ENCODE measurements around the gene ABCG1. TPM values are rescaled to one million over a fixed set of nuclear protein-coding genes. Genes with fewer than 3 reads are reported as not detected.
"Not testable (repeated sequence)": the region's sequence is repeated elsewhere in the genome, so short reads cannot be mapped to it uniquely, and the experiment has no call there.

Gene ABCG1
- total RNA-seq, 4 donors from 2014 or later: 2.6 to 10.9 (median 3.7) TPM

- Histone ChIP-seq H3K9me3 (no peaks in the 10 kb centered on the region), H3K4me3 (no peak overlapping the region), H3K27me3 (no peaks in the 10 kb centered on the region), H3K4me1 (no peaks in the 10 kb centered on the region), H3K36me3 (peaks cover 0 to 37% (median 0%) of the 10 kb centered on the region in 3 donors), H3K27ac (no peak overlapping the region)
- no peak for DNase-seq
- WGBS, 2 donors: 89 to 92% methylated on average over 5 of the region's 5 CpGs
- intact Hi-C loops (cut with DNase I): no loop called here
- TF ChIP-seq POLR2A (IDR thresholded peaks at IDR 0.05) (no peak), CTCF (IDR thresholded peaks at IDR 0.05) (no peak)
These were observed 70.0 kb downstream of the ABCG1 start for GRCh38 chr21:42288962-42289361.

- 75 to 88% methylated on average over 9 to 16 of the region's 18 CpGs for WGBS, 2 donors
- no peaks in the 10 kb centered on the region for H3K4me1 ChIP-seq
- intact Hi-C loops (cut with DNase I): no loop called here
- no peaks in the 10 kb centered on the region for H3K9me3 ChIP-seq
- peaks cover 0 to 43% (median 0%) of the 10 kb centered on the region in 3 donors for H3K36me3 ChIP-seq
- DNase-seq: no peak
- no peak overlapping the region for H3K27ac ChIP-seq
- H3K27me3 ChIP-seq: peaks cover 0 to 4% (median 0%) of the 10 kb centered on the region in 4 donors
- H3K4me3 ChIP-seq: no peak overlapping the region
- TF ChIP-seq CTCF (IDR thresholded peaks at IDR 0.05): no peak
- no peak for TF ChIP-seq POLR2A (IDR thresholded peaks at IDR 0.05)
These were observed 71.0 kb downstream of the ABCG1 start for GRCh38 chr21:42289926-42290325.

- TF ChIP-seq CTCF (IDR thresholded peaks at IDR 0.05) (no peak), POLR2A (IDR thresholded peaks at IDR 0.05) (no peak)
- no peaks in the 10 kb centered on the region for H3K4me1 ChIP-seq
- no peak overlapping the region for H3K4me3 ChIP-seq
- H3K27me3 ChIP-seq: peaks cover 0 to 4% (median 0%) of the 10 kb centered on the region in 4 donors
- intact Hi-C loops (cut with DNase I): no loop called here
- H3K9me3 ChIP-seq: no peaks in the 10 kb centered on the region
- peaks cover 0 to 43% (median 0%) of the 10 kb centered on the region in 3 donors for H3K36me3 ChIP-seq
- no peak for DNase-seq
- 33 to 62% methylated on average over 3 of the region's 3 CpGs for WGBS, 2 donors
- H3K27ac ChIP-seq: no peak overlapping the region
These were observed 71.6 kb downstream of the ABCG1 start for GRCh38 chr21:42290505-42290904.

GRCh38 chr21:42291003-42291750, 72.2 kb downstream of the ABCG1 start:
- DNase-seq: no peak
- H3K4me3 ChIP-seq: no peak overlapping the region
- H3K36me3 ChIP-seq: peaks cover 0 to 47% (median 0%) of the 10 kb centered on the region in 3 donors
- TF ChIP-seq POLR2A (IDR thresholded peaks at IDR 0.05): no peak
- no peak for TF ChIP-seq CTCF (IDR thresholded peaks at IDR 0.05)
- 85 to 93% methylated on average over 5 to 7 of the region's 35 CpGs for whole genome bisulfite sequencing, 2 donors
- H3K27me3 ChIP-seq: peaks cover 0 to 4% (median 0%) of the 10 kb centered on the region in 4 donors
- no peaks in the 10 kb centered on the region for H3K9me3 ChIP-seq
- no peaks in the 10 kb centered on the region for H3K4me1 ChIP-seq
- intact Hi-C loops (cut with DNase I): no loop called here
- no peak overlapping the region for H3K27ac ChIP-seq

GRCh38 chr21:42291751-42292562, 73.0 kb downstream of the ABCG1 start:
- Histone ChIP-seq H3K9me3 (no peaks in the 10 kb centered on the region), H3K4me1 (no peaks in the 10 kb centered on the region), H3K4me3 (no peak overlapping the region), H3K27me3 (peaks cover 0 to 4% (median 0%) of the 10 kb centered on the region in 4 donors), H3K36me3 (peaks cover 0 to 52% (median 0%) of the 10 kb centered on the region in 3 donors), H3K27ac (no peak overlapping the region)
- no peak for DNase-seq
- intact Hi-C loops (cut with DNase I): no loop called here
- TF ChIP-seq CTCF (IDR thresholded peaks at IDR 0.05): no peak
- TF ChIP-seq POLR2A (IDR thresholded peaks at IDR 0.05): no peak
- 72 to 94% methylated on average over 4 to 8 of the region's 22 CpGs for WGBS, 2 donors

- H3K4me1 ChIP-seq; H3K27me3 ChIP-seq; H3K27ac ChIP-seq; intact Hi-C loops (cut with DNase I); H3K9me3 ChIP-seq; H3K4me3 ChIP-seq; DNase-seq: not testable (repeated sequence)
- H3K36me3 ChIP-seq: peaks cover 0 to 50% (median 0%) of the 10 kb centered on the region in 3 donors
- WGBS, 2 donors: 94 to 95% methylated on average over 3 to 4 of the region's 4 CpGs
These were observed 73.7 kb downstream of the ABCG1 start for GRCh38 chr21:42292563-42293142.
